CD4-positive, alpha-beta T cell treated with Interferon gamma for 1 hour (primary cell): Measurements from ENCODE around the gene SAMD5.

Source experiments
- DNase-seq: peaks from one replicate; pipeline ENCODE4 v3.0.0-alpha.2; 2020

Gene SAMD5

GRCh38 chr6:147508042-147508865, at the start of gene SAMD5:
Gene SAMD5, plus strand, starts transcription at chr6:147508690. Its CDS starts 239 bp downstream, at chr6:147508929.
- DNase-seq: no peak

- no peak for DNase-seq
Observed at GRCh38 chr6:147459780-147460179, 48.7 kb upstream of the SAMD5 start.

- no peak for DNase-seq
Observed at GRCh38 chr6:147463651-147464050, 44.8 kb upstream of the SAMD5 start.

- DNase-seq: no peak
Observed at GRCh38 chr6:147467428-147467827, 41.1 kb upstream of the SAMD5 start.

GRCh38 chr6:147467886-147468285, 40.6 kb upstream of the SAMD5 start:
- no peak for DNase-seq

GRCh38 chr6:147468634-147469033, 39.9 kb upstream of the SAMD5 start:
- DNase-seq: no peak

- no peak for DNase-seq
Observed at GRCh38 chr6:147479857-147480256, 28.6 kb upstream of the SAMD5 start.

- no peak for DNase-seq
Observed at GRCh38 chr6:147486683-147487082, 21.8 kb upstream of the SAMD5 start.

GRCh38 chr6:147497472-147497871, 11.0 kb upstream of the SAMD5 start:
- no peak for DNase-seq

GRCh38 chr6:147503587-147503986, 4.9 kb upstream of the SAMD5 start:
- DNase-seq: no peak

GRCh38 chr6:147504848-147505247, 3.6 kb upstream of the SAMD5 start:
- DNase-seq: no peak

- DNase-seq: no peak
Observed at GRCh38 chr6:147506704-147507114, 1.8 kb upstream of the SAMD5 start.

GRCh38 chr6:147507162-147508041, 1.1 kb upstream of the SAMD5 start:
- no peak for DNase-seq

GRCh38 chr6:147508866-147509608, 547 bp downstream of the SAMD5 start:
- DNase-seq: no peak

GRCh38 chr6:147509891-147510290, 1.4 kb downstream of the SAMD5 start:
- DNase-seq: no peak

- DNase-seq: no peak
Observed at GRCh38 chr6:147510929-147511590, 2.6 kb downstream of the SAMD5 start.

- no peak for DNase-seq
Observed at GRCh38 chr6:147514831-147515230, 6.3 kb downstream of the SAMD5 start.

GRCh38 chr6:147515327-147515726, 6.8 kb downstream of the SAMD5 start:
- no peak for DNase-seq

- no peak for DNase-seq
Observed at GRCh38 chr6:147522597-147522996, 14.1 kb downstream of the SAMD5 start.

GRCh38 chr6:147525519-147526209, 17.2 kb downstream of the SAMD5 start:
- DNase-seq: no peak

GRCh38 chr6:147527197-147527596, 18.7 kb downstream of the SAMD5 start:
- DNase-seq: no peak
